ENCODE data around the gene PRRG1.
"Not testable (repeated sequence)": the region's sequence is repeated elsewhere in the genome, so short reads cannot be mapped to it uniquely, and the experiment has no call there.

- not testable (repeated sequence) for TF ChIP-seq POLR2A (IDR thresholded peaks at IDR 0.05; ENCODE audit: low read depth, low read length); POLR2AphosphoS5 (IDR thresholded peaks at IDR 0.05; ENCODE audit: low read depth, low read length); TAF1 (IDR thresholded peaks at IDR 0.05; ENCODE audit: borderline replicate concordance, low read depth, low read length)
Measured at GRCh38 chrX:37484335-37484734, 135.2 kb downstream of the PRRG1 start.

Measured in GM12892 (cell line).